Forelimb muscle (tissue), 1 donor: ENCODE data around the gene MRAP. TPM values are rescaled to one million over a fixed set of nuclear protein-coding genes. Genes with fewer than 3 reads are reported as not detected.
"Not testable (repeated sequence)": the region's sequence is repeated elsewhere in the genome, so short reads cannot be mapped to it uniquely, and the experiment has no call there.

ENCODE experiments used
- DNase-seq: peaks from one replicate; pipeline ENCODE4 v3.0.0-alpha.2; 2013; ENCODE audit warnings: low read depth
- polyA plus RNA-seq: library from polyadenylated mRNA; unstranded; fragments of 120-200 nt; gene quantifications from one replicate; pipeline ENCODE4 v1.2.1, GENCODE V29; 2013; ENCODE audit not compliant: insufficient read length

The MRAP gene
- polyA plus RNA-seq, 1 donor, result not detected

DNA sequence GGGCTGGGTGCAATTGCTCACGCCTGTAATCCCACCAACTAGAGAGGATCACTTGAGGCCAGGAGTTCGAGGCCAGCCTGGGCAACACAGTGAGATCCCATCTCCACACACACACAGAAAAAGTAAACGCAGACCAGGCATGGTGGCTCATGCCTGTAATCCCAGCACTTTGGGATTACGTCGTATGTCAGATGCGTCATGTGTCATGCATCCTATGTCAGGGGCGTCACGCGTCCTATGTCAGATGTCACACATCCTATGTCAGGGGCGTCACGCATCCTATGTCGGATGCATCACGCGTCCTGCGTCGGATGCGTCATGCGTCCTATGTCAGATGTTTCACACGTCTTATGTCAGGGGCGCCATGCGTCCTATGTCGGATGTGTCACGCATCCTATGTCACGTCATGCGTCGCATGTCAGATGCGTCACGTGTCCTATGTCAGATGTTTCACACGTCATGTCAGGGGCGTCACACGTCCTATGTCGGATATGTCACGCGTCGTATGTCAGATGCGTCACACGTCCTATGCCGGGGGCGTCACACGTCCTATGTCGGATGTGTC lies 1.5 kb downstream of the MRAP start:
- no peak for DNase-seq

DNA sequence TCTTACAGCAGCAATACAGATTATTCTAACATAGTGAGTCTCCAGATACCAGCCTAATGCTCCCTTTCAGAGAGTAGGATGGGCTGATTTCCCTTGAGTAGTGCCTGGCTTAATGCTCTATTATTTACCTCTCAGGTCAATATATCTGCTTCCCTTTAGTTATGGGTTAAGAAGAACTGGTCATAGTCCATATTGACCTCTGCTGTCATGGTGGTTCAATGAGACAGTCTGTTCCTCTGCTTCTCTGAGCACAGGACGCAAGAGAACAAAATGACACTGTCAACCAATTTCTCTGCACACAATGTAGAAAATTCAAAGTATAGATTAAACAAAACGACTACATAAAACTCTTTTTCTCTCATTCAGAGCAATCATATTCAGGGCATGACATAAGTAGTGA lies 2.9 kb downstream of the MRAP start:
- DNase-seq, result no peak

DNA sequence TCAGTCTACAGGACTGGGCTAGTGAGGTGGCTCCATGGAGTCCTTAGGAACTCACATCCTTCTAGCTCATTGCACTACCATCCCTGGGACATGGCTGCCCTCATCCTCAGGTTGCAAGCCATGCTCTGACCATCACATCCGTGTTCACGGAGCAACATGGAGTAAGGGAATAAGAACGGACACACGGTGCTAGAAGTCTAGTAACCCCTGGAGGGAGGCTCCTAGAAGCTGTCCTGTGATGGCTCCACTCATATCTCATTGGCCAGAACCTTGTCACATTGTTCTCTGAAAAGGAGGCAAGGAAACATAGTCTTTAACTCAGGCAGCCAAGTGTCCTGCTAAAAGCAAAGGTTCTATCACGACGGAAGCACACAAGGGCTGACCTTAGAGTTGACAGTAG lies 3.9 kb downstream of the MRAP start:
- DNase-seq, result no peak

DNA sequence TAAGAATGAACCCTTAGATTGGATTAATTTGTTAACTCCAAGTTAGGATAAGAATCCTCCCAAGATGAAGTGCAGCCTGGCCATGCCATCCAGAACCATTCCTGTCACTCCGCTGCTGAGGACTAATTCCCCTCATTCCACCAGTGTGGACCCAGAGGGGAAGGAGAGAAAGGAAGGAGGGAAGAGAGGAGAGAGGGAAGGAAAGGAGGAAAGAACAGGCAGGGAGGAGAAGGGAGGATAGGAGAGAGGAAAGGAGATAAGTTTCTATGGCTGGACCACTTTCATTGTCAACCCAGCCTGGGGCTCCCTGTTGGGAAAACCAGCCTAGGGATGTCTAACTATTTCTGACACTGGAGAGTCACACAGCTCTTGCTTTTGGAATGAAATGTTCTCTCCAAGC lies 4.7 kb downstream of the MRAP start:
- DNase-seq, result no peak

DNA sequence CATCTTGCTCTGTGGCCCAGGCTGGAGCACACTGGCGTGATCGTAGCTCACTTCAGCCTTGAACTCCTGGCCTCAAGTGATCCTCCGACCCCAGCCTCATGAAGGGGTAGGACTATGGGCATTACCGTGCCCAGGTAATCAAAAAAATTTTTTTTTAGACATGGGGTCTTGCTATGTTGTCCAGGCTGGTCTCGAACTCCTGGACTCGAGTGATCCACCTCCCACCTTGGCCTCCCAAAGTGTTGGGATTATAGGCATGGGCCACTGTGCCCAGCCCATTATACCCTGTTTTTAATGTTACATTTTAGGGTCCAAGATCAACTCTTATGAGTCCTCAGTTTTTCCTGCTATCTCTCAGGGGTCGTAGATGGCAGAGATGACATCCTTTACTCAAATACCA lies 6.3 kb downstream of the MRAP start:
- no peak for DNase-seq

DNA sequence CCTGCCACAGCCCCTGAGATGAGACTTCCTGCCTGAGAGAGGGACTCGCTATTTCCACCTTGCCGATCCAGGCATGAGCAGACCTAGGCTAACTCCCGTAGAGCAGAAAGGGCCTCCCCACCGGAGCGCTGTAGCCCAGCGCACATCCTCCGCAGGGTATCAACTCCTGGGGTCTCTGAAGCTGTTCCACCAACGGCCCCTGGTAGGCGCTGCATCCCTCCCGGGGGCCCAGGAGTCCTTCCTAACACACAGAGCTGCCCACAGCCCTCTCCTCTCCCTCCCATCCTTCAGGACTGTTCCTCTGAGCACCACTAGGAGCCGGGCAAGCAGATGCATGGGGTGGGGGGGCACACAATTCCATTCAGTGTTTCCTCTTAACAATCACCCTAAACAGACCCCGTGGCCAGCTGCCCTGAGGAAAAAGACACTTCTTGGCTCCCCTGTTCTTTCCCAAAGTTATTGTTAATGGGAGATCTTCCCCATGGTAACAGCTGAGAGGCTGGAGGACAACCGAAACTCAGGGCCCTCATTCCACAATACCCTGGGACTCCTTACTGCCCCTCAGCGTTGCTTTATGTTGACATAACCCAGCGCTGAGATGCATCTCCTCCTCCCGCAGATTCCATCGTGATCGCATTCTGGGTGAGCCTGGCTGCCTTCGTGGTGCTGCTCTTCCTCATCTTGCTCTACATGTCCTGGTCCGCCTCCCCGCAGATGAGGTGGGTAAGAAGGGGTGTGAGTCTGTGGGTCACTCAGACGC lies 7.5 kb downstream of the MRAP start:
- DNase-seq, result no peak

DNA sequence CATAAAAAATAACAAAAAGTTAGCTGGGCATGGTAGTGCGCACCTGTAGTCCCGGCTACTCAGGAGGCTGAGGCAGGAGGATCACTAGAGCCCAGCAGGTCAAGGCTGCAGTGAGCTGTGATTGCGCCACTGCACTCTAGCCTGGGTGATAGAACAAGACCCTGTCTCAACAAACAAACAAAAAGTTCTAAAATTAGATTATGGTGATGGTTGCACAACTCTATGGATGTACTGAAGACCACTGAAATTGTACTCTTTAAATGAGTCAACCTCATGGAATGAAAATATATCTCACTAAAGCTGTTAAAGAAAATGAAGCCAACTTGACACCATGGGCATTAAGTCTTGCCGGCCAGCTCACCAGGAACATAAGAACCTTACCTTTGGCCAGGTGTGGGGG lies 9.1 kb downstream of the MRAP start:
- DNase-seq, result no peak

DNA sequence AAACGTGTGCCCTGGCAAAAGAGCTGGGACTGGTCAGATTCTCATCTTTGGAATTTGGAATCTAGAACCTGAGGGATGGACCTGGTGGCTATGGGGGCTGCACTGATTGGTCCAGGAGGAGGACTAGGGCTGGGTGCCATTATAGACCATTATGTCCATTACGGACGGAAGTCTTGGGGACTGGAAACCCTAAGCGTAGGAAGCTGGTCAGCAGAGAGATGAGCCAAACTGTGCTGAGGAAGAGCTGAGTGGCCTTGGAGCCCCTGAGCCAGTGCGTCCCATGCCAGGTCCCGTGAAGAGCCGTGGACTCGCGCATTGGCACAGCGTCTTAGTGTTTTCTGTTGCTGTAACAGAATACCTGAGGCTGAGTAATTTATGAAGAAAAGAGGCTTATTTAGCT lies 10.0 kb downstream of the MRAP start:
- DNase-seq, result no peak

DNA sequence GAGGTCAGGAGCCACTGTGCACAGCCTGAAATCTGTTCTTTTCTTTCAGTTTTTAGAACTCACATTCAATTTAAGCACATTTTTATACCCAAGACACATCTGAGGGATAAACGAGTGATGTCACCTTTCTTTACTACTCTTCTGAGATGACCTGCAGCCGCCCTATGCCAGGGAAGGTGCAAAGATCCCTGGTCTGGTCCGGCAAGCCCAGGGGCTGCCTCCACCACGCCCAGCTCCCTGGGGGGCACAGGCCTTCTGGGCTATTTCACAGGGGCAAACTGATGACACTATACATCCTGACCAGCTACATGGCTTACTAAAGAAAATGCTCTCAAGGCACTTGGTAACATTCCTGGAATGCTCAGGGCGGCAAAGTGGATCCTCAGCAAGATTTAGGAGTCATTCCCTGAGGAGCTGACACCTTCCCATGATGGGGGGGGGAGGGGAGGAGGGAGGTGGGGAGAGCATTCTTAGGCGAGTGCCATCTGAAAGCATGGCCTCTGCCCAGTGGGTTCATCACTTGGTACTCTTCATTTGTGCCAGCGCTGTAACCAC lies 11.3 kb downstream of the MRAP start:
- DNase-seq, result no peak

DNA sequence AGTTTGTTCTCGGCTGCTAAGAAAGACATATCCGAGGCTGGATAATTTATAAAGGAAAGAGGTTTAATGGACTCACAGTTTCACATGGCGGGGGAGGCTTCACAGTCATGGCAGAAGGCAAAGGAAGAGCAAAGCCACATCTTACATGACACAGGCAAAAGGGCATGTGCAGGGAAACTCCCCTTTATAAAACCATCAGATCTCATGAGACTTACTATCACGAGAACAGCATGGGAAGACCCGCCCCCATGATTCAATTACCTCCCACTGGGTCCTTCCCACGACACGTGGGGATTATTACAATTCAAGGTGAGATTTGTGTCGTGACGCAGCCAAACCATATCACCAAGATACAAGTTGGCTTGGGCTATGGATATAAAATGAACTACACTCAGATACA lies 12.3 kb downstream of the MRAP start:
- DNase-seq, result not testable (repeated sequence)

DNA sequence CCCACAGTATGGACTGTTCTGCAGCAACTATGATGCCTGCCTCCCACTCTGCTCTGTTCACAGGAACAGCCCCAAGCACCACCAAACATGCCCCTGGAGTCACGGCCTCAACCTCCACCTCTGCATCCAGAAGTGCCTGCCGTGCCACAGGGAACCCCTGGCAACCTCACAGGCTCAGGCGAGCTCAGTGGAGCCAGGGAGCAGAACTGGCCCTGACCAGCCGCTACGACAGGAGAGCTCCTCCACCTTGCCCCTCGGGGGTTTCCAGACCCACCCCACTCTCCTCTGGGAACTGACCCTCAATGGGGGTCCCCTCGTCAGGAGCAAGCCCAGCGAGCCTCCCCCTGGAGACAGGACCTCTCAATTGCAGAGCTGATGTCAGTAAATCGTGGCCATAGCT lies 13.0 kb downstream of the MRAP start:
- DNase-seq, result no peak

DNA sequence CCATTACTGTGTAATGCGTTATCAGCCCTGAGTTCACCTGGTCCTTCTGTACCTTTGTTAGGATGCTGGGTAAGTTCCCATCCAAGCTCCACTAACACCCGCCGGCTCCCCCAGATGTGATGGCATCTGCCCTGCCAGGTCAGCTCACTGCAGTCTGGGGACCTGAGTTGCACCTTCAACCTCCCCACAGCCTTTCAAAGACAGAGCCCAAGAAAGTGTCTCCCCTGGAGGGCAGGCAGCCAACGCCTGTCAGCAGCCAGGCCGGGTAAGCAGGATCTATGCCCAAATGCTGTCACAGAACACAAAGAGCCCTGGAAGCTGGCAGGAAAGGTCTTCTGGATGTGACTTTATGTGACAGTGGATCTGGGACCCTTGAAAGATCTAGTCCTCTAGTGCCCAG lies 13.7 kb downstream of the MRAP start:
- DNase-seq, result no peak

DNA sequence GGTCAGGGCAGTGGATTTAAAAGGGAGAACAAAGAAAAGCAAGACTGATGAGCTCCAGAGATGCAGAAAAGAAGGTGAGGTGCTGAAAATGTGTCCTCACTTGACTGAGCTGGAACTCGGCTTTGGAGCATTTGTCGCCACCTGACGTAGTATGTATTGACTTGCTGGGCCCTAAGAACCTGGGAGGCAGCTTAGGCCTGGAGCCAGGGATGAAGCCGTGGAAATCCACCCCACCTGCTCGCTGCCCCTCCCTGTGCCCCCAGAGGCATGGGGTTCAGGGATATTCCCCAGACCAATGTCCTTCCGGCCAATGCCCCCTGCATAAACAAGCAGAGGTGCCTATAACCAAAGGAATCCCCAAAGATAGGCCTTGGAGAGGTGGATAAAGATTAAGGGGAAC lies 14.3 kb downstream of the MRAP start:
- DNase-seq, result no peak

DNA sequence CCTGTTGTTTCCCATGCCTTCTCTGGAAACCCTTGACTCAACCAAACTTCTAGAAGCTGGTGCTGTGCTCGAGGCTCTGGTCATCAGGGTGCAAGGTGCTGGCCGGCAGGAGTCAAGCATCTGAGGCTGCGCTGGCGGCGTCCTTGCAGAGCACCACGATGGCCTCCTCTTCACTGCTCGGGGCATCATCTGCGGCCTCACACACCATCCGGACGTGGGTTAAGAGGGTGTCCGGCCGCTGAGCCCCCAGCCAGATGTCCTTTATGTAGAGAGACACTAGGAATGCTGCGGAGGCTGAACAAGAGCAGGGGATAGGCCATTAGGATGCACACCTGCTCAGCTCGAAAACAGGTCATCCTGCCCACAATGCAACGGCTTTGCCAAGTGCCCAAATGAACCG lies 16.2 kb downstream of the MRAP start:
- no peak for DNase-seq

DNA sequence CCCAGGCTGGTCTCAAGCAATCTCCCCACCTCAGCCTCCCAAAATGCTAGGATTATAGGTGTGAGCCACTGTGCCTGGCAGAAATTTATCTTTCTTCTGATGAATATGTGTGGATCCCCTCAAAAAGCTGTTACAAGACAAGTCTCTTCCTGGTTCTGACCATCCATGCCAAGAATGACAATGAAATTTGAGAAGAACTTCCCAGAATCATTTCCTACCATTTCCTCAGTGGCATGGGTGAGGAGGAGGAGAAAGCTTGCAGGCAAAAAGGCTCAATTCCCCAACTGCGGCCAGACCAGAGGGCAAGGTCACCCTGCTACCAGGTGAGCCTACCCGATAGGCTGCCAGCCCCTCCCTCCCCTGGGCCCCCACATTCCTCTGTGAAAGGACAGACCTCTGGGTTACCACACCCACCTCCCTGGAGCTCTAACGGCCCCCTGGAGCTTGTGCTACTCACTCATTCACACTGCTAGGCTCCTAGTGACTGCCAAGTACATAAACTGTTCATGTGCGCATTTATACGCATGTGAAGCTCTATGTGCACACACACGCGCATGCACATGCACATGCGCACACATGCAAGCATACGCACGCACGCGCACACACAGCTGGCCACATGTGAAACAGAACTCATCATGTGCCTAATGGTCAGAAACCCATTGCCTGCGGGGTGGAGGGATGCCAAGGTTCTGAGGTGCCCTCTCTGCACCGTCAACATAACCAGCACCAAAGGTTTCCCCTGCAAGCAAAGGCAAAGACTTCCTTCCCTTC lies 17.0 kb downstream of the MRAP start:
- DNase-seq, result no peak

DNA sequence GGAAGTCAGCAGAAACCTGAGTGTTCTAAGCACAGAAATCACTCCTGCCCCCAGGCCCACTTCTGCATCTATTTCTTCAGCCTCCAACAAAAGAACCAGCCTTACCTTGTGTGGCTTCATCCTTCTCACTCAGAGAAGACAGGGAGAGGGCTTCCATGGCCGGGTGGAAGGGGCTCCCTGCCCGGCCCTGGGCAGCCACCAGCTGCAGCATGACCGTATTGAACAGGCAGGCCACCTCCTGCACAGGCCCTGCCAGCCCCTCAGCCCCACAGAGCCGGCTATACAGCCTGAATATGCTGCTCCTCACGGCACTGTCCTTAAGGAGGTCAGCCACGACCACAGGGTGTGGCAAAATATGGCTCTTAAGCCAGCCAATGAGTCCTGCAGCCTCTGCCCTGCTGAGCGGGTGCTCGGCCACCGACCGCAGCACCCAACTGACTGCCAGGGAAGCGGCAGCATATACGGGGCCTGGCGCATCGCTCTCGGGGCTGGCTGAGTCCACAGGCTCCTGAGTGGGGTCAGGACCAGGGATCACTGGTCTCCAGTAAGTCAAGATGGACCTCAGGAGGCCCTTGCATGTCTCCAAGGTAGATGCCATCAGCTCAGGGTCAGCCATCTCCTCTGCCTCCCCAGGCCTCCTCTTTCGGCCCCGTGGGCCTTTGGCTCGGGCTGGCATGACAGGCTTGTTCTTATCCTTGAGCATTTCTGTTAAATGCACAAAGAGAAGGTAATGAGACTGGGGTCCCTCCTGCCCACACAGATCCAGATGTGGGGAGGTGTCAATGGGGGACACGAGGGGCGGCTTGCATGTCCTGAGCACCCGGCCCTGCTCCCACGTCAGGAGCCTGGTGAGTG lies 17.9 kb downstream of the MRAP start:
- DNase-seq, result no peak

DNA sequence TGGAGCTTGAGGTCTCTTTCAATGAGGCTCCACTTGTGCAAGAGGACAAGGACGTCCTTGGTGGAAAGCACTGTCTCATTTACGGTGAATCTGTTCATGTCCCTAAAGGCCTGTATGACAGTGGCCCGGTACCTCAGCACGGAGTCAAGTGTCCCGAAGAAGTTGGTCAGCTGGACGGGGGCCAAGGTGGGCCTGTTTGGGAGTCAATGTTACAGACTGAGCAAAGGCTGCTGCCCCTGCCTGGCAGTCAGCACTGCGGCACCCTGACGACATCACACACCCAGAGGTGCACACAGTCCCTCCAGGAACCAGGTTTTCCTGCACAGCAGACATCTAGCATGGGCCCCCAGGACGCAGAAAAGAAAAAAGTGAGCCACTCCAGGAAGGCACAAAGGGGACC lies 19.1 kb downstream of the MRAP start:
- no peak for DNase-seq

DNA sequence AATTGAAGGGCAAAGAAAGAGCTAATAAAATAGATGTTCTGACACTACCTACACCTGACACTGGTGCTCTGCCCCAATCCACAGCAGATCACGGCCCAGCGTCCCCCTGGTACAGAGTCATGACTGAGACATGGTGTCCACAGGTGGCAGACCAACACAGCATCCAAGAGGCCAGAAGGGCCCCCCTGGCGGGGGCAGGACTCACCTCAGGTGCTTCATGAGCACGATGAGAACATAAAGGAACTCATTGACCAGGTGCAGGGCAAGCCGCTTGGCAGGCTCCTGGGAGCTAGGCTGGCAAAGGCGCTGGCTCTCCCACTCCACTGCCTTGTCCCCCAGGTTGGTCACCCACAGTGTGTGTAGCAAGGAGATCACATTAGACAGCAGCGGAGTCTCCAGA lies 20.4 kb downstream of the MRAP start:
- no peak for DNase-seq

DNA sequence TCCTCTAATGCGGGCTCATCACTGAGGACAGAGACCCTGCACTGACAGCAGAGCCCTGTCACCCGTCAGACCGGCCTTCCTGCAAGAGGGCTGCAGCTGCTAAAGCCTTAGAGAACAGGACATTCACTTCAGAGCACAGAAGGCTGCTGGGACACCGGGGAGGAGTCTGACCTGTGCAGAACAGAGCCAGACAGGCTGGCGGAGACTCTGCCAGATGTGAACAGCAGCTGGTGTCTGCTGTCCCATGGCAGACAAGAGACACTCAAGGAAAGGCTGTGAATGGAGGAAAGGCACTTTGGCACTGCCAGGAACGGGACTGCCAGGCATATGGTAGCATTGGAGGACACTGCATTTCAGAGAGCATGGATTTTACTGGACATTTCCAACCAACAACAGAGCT lies 21.4 kb downstream of the MRAP start:
- no peak for DNase-seq

DNA sequence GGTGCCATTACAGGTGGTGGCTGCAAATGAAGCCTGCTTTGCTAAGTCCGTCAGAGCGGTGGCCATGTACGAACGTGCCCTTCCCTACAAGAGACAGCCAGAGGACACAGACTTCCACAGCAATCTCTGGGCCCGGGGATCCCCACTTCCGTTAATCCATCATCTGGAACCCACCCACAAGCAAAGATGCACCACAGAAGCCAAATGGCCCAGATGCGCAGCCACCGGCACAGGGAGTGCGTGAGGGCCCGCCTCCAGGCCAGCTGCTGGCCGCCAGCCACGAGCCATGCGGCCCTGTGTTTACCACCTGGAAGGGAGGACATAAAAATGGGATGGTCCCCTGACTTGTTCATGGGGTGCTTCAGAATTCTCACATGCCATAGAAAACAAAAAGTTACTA lies 22.1 kb downstream of the MRAP start:
- DNase-seq, result no peak

DNA sequence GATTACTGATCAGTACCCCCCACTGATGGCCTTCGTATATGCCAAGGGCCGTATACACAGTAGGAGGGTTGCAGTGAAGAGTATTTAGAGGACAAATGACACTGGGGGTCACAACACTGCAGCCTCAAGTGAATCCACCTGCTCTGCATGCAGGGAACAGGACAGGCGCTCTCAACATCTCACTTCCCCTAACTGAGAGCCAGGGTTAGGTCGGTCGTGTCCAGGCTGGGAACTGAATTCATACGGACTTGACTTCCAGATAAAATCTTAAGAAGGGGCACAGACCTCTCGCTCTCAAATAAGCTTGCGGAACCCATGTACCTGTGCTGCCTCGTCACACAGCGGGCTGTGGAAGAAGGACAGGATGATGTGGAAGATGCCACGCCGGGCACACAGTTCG lies 22.8 kb downstream of the MRAP start:
- no peak for DNase-seq

DNA sequence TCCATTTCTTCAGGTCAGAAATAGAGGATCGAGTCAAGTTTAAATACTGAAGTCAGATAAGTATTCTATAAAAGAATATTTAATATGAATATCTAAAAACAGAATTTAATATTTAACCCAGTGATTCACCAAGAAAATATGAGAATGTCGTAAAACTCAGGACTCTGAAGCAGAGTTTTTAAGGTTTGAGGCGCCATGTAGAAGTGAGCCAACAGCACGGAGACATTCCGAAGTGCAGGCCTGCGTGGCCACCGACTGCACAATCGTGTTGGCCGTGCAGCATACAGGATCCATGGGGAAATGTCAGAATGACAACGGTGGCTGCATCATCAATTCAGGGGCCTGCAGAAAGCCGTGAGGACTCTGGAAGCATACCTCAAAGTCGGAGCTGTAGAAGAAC lies 23.4 kb downstream of the MRAP start:
- DNase-seq, result no peak
